Endothelial cell of umbilical vein (primary cell): ENCODE results near the gene KIDINS220.

Experiments
- EZH2 ChIP-seq: IDR thresholded peaks from 2 replicates; pipeline ENCODE4 v1.6.1; 2012; ENCODE audit warnings: borderline replicate concordance, low read depth, mild to moderate bottlenecking, moderate library complexity, low read length, inconsistent platforms; ENCODE audit not compliant: severe bottlenecking
- JUN ChIP-seq: IDR thresholded peaks from 2 replicates; pipeline ENCODE4 v1.6.1; 2011; ENCODE audit warnings: borderline replicate concordance, low read depth; ENCODE audit not compliant: insufficient read length, insufficient read depth
- MAX ChIP-seq: IDR thresholded peaks from 2 replicates; pipeline ENCODE4 v1.6.1; 2011; ENCODE audit not compliant: insufficient read depth, insufficient read length
- MYC ChIP-seq: IDR thresholded peaks from one replicate; pipeline ENCODE4 v1.6.1; 2011; ENCODE audit warnings: mild to moderate bottlenecking, low read depth, low read length
- POLR2A ChIP-seq: IDR thresholded peaks from 2 replicates; pipeline ENCODE4 v1.6.1; 2012; ENCODE audit warnings: low read depth, mild to moderate bottlenecking, control low read depth, low read length
- POLR2AphosphoS5 ChIP-seq: IDR thresholded peaks from 2 replicates; pipeline ENCODE4 v1.6.1; 2012; ENCODE audit warnings: low read depth, mild to moderate bottlenecking, control low read depth, low read length, moderate library complexity; ENCODE audit not compliant: insufficient read depth
- TF ChIP-seq, protein P1 (sequence below), 2 donors: IDR thresholded peaks; 1 replicate in 1 of 2; 2 replicates in 1 of 2; pipeline ENCODE4 v1.5.1; 2011; ENCODE audit warnings: low read length in 2 of 2, mild to moderate bottlenecking in 2 of 2, moderate library complexity in 2 of 2, control low read depth in 1 of 2, inconsistent platforms in 1 of 2, low read depth in 1 of 2; ENCODE audit not compliant: insufficient read depth in 1 of 2; ENCODE audit errors: extremely low read depth in 1 of 2

- TF ChIP-seq, protein P1, sequence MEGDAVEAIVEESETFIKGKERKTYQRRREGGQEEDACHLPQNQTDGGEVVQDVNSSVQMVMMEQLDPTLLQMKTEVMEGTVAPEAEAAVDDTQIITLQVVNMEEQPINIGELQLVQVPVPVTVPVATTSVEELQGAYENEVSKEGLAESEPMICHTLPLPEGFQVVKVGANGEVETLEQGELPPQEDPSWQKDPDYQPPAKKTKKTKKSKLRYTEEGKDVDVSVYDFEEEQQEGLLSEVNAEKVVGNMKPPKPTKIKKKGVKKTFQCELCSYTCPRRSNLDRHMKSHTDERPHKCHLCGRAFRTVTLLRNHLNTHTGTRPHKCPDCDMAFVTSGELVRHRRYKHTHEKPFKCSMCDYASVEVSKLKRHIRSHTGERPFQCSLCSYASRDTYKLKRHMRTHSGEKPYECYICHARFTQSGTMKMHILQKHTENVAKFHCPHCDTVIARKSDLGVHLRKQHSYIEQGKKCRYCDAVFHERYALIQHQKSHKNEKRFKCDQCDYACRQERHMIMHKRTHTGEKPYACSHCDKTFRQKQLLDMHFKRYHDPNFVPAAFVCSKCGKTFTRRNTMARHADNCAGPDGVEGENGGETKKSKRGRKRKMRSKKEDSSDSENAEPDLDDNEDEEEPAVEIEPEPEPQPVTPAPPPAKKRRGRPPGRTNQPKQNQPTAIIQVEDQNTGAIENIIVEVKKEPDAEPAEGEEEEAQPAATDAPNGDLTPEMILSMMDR (IDR thresholded peaks at IDR 0.05; ENCODE audit: extremely low read depth in 1 of 2, insufficient read depth in 1 of 2, low read depth in 1 of 2, low read length in 2 of 2) = peak in 1 of 2 donors; percentile 21
- TF ChIP-seq POLR2A = no peak
- no peak for TF ChIP-seq POLR2AphosphoS5
- no peak for TF ChIP-seq JUN
- TF ChIP-seq MAX = no peak
- no peak for TF ChIP-seq EZH2
- no peak for TF ChIP-seq MYC
Measured at GRCh38 chr2:8761529-8762164, 75.8 kb downstream of the KIDINS220 start.
